SKM-1 treated with dmso at 0.1 percent for 144 hours (cell line): ENCODE results near the gene CACNA1C.
"Not testable (repeated sequence)": the region's sequence is repeated elsewhere in the genome, so short reads cannot be mapped to it uniquely, and the experiment has no call there.

Experiments
- DNase-seq: peaks from one replicate; lab custom pipeline; 2025; ENCODE audit not compliant: unreplicated experiment; lab: John Stamatoyannopoulos, UW

CACNA1C gene

GRCh38 chr12:2678426-2678825 lies 625.6 kb downstream of the CACNA1C start:
- no peak for DNase-seq

GRCh38 chr12:2679068-2679815 lies 626.5 kb downstream of the CACNA1C start:
- no peak for DNase-seq

- no peak for DNase-seq
These were observed 627.3 kb downstream of the CACNA1C start for GRCh38 chr12:2679816-2680675.

- DNase-seq: no peak
These were observed 627.9 kb downstream of the CACNA1C start for GRCh38 chr12:2680676-2681039.

- no peak for DNase-seq
These were observed 628.8 kb downstream of the CACNA1C start for GRCh38 chr12:2681450-2682205.

GRCh38 chr12:2682296-2683251 lies 629.8 kb downstream of the CACNA1C start:
- peak; percentile 2 for DNase-seq

- DNase-seq: no peak
These were observed 630.7 kb downstream of the CACNA1C start for GRCh38 chr12:2683283-2684025.

GRCh38 chr12:2684026-2684325 lies 631.2 kb downstream of the CACNA1C start:
- not testable (repeated sequence) for DNase-seq

GRCh38 chr12:2685620-2686279 lies 633.0 kb downstream of the CACNA1C start:
- DNase-seq: not testable (repeated sequence)

- DNase-seq: no peak
These were observed 633.5 kb downstream of the CACNA1C start for GRCh38 chr12:2686280-2686646.

- DNase-seq: no peak
These were observed 634.3 kb downstream of the CACNA1C start for GRCh38 chr12:2687058-2687457.

- no peak for DNase-seq
These were observed 634.9 kb downstream of the CACNA1C start for GRCh38 chr12:2687726-2688125.

GRCh38 chr12:2688381-2688931 lies 635.7 kb downstream of the CACNA1C start:
- no peak for DNase-seq

GRCh38 chr12:2689393-2689792 lies 636.6 kb downstream of the CACNA1C start:
- DNase-seq: no peak

- DNase-seq: no peak
These were observed 637.1 kb downstream of the CACNA1C start for GRCh38 chr12:2689879-2690278.

- DNase-seq: no peak
These were observed 637.7 kb downstream of the CACNA1C start for GRCh38 chr12:2690348-2691005.

GRCh38 chr12:2691006-2691344 lies 638.2 kb downstream of the CACNA1C start:
- no peak for DNase-seq

GRCh38 chr12:2691345-2692071 lies 638.7 kb downstream of the CACNA1C start:
- DNase-seq: no peak
